ENCODE data around the gene MRC2.

Gene MRC2

GRCh38 chr17:62648251-62648955, 20.9 kb downstream of the MRC2 start:
- H3K4me3 ChIP-seq (ENCODE audit: control insufficient read depth, low read depth, low read length), result no peak overlapping the region
- no peak for DNase-seq (ENCODE audit: low read depth)
- no peak for TF ChIP-seq CTCF (conservative IDR thresholded peaks at IDR 0.05; ENCODE audit: control insufficient read depth, insufficient read depth, low read depth, low read length)

- no peak for DNase-seq (ENCODE audit: low read depth)
- H3K4me3 ChIP-seq (ENCODE audit: control insufficient read depth, low read depth, low read length), result no peak overlapping the region
- TF ChIP-seq CTCF (conservative IDR thresholded peaks at IDR 0.05; ENCODE audit: control insufficient read depth, insufficient read depth, low read depth, low read length), result no peak
Measured at GRCh38 chr17:62648956-62649294, 21.5 kb downstream of the MRC2 start.

GRCh38 chr17:62649570-62649969, 22.1 kb downstream of the MRC2 start:
- no peak for DNase-seq (ENCODE audit: low read depth)
- TF ChIP-seq CTCF (conservative IDR thresholded peaks at IDR 0.05; ENCODE audit: control insufficient read depth, insufficient read depth, low read depth, low read length), result no peak

GRCh38 chr17:62650587-62650986, 23.1 kb downstream of the MRC2 start:
- TF ChIP-seq CTCF (conservative IDR thresholded peaks at IDR 0.05; ENCODE audit: control insufficient read depth, insufficient read depth, low read depth, low read length), result no peak
- no peak for DNase-seq (ENCODE audit: low read depth)
- H3K4me3 ChIP-seq (ENCODE audit: control insufficient read depth, low read depth, low read length), result no peak overlapping the region

More at GRCh38 chr17:62649570-62649969, 22.1 kb downstream of the MRC2 start:
- no peak overlapping the region for H3K4me3 ChIP-seq (ENCODE audit: control insufficient read depth, low read depth, low read length)

GRCh38 chr17:62652251-62653001, 25.0 kb downstream of the MRC2 start:
- H3K4me3 ChIP-seq (ENCODE audit: control insufficient read depth, low read depth, low read length), result peak overlapping the region; percentile 42
- TF ChIP-seq CTCF (conservative IDR thresholded peaks at IDR 0.05; ENCODE audit: control insufficient read depth, insufficient read depth, low read depth, low read length), result no peak
- DNase-seq (ENCODE audit: low read depth), result peak; percentile 70

- no peak for TF ChIP-seq CTCF (conservative IDR thresholded peaks at IDR 0.05; ENCODE audit: control insufficient read depth, insufficient read depth, low read depth, low read length)
- DNase-seq (ENCODE audit: low read depth), result peak; percentile 76
Measured at GRCh38 chr17:62653002-62653825, 25.7 kb downstream of the MRC2 start.

More at GRCh38 chr17:62653002-62653825, 25.7 kb downstream of the MRC2 start:
- H3K4me3 ChIP-seq (ENCODE audit: control insufficient read depth, low read depth, low read length), result peak overlapping the region; percentile 42

All from fibroblast of mammary gland (primary cell).